ENCODE measurements around the gene TRIO. TPM values are rescaled to one million over a fixed set of nuclear protein-coding genes. Genes with fewer than 3 reads are reported as not detected.

Gene TRIO
- total and polyA plus RNA-seq, 2 donors (not counting 1 experiment from before 2014, with no cell fraction given) = 134 to 281 TPM

GRCh38 chr5:14151416-14151815, 8.3 kb downstream of the TRIO start:
- no peak overlapping the region for H3K4me3 ChIP-seq (replicated peaks in 1 of 4; ENCODE audit: control extremely low read depth in 1 of 4, insufficient read depth in 1 of 4, low read depth in 3 of 4, low read length in 4 of 4)
- no peaks in the 10 kb centered on the region for H3K27me3 ChIP-seq (ENCODE audit: control insufficient read depth, insufficient read depth, low read length)
- no peak overlapping the region for H3K27ac ChIP-seq (ENCODE audit: insufficient read depth, low read length)
- DNase-seq (ENCODE audit: low read depth in 2 of 2) = no peak
- no peak overlapping the region for H3K9ac ChIP-seq (ENCODE audit: insufficient read depth, low read length)
- TF ChIP-seq CTCF (conservative IDR thresholded peaks at IDR 0.05 in 1 of 2, IDR thresholded peaks at IDR 0.05 in 1 of 2; ENCODE audit: low read depth in 1 of 2, low read length in 2 of 2) (no peak), EZH2 (IDR thresholded peaks at IDR 0.05; ENCODE audit: low read length, missing control alignments) (no peak)
- peaks cover 98% of the 10 kb centered on the region for H3K79me2 ChIP-seq (ENCODE audit: control insufficient read depth, insufficient read depth, low read length)
- no peaks in the 10 kb centered on the region for H3K9me3 ChIP-seq (ENCODE audit: control insufficient read depth, insufficient read depth, low read depth, low read length)
- no peak overlapping the region for H2AFZ ChIP-seq (ENCODE audit: low read length)
- H4K20me1 ChIP-seq (ENCODE audit: control insufficient read depth, extremely low read depth, insufficient read depth, low read length) = peaks cover 5% of the 10 kb centered on the region
- H3K4me2 ChIP-seq (ENCODE audit: extremely low read depth, insufficient read depth, low read length) = no peak overlapping the region
- peaks cover 9% of the 10 kb centered on the region for H3K36me3 ChIP-seq (ENCODE audit: control insufficient read depth, insufficient read depth, low read length)
- H3K4me1 ChIP-seq (ENCODE audit: control insufficient read depth, extremely low read depth, insufficient read depth, low read length) = peaks cover 47% of the 10 kb centered on the region

GRCh38 chr5:14153071-14153864, 10.1 kb downstream of the TRIO start:
- H2AFZ ChIP-seq (ENCODE audit: low read length) = no peak overlapping the region
- H3K9me3 ChIP-seq (ENCODE audit: control insufficient read depth, insufficient read depth, low read depth, low read length) = no peaks in the 10 kb centered on the region
- H3K9ac ChIP-seq (ENCODE audit: insufficient read depth, low read length) = no peak overlapping the region
- peak overlapping the region; percentile 91 for H3K4me2 ChIP-seq (ENCODE audit: extremely low read depth, insufficient read depth, low read length)
- H3K27me3 ChIP-seq (ENCODE audit: control insufficient read depth, insufficient read depth, low read length) = no peaks in the 10 kb centered on the region
- H3K79me2 ChIP-seq (ENCODE audit: control insufficient read depth, insufficient read depth, low read length) = peaks cover 92% of the 10 kb centered on the region
- peak overlapping the region in 1 of 4 experiments; percentile 41 for H3K4me3 ChIP-seq (replicated peaks in 1 of 4; ENCODE audit: control extremely low read depth in 1 of 4, insufficient read depth in 1 of 4, low read depth in 3 of 4, low read length in 4 of 4)
- H4K20me1 ChIP-seq (ENCODE audit: control insufficient read depth, extremely low read depth, insufficient read depth, low read length) = peaks cover 5% of the 10 kb centered on the region
- no peak for DNase-seq (ENCODE audit: low read depth in 2 of 2)
- peak overlapping the region; percentile 88 for H3K27ac ChIP-seq (ENCODE audit: insufficient read depth, low read length)
- TF ChIP-seq EZH2 (IDR thresholded peaks at IDR 0.05; ENCODE audit: low read length, missing control alignments) = no peak
- no peak for TF ChIP-seq CTCF (conservative IDR thresholded peaks at IDR 0.05 in 1 of 2, IDR thresholded peaks at IDR 0.05 in 1 of 2; ENCODE audit: low read depth in 1 of 2, low read length in 2 of 2)
- H3K36me3 ChIP-seq (ENCODE audit: control insufficient read depth, insufficient read depth, low read length) = peaks cover 7% of the 10 kb centered on the region
- H3K4me1 ChIP-seq (ENCODE audit: control insufficient read depth, extremely low read depth, insufficient read depth, low read length) = peaks cover 54% of the 10 kb centered on the region

- Histone ChIP-seq H3K27ac (ENCODE audit: insufficient read depth, low read length) (peak overlapping the region; percentile 88), H3K9ac (ENCODE audit: insufficient read depth, low read length) (peak overlapping the region; percentile 45), H3K79me2 (ENCODE audit: control insufficient read depth, insufficient read depth, low read length) (peaks cover 92% of the 10 kb centered on the region), H3K36me3 (ENCODE audit: control insufficient read depth, insufficient read depth, low read length) (peaks cover under 1% of the 10 kb centered on the region), H3K4me2 (ENCODE audit: extremely low read depth, insufficient read depth, low read length) (peak overlapping the region; percentile 91), H3K4me3 (replicated peaks in 1 of 4; ENCODE audit: control extremely low read depth in 1 of 4, insufficient read depth in 1 of 4, low read depth in 3 of 4, low read length in 4 of 4) (peak overlapping the region; percentile 15 to 41 (median 20)), H2AFZ (ENCODE audit: low read length) (no peak overlapping the region), H4K20me1 (ENCODE audit: control insufficient read depth, extremely low read depth, insufficient read depth, low read length) (peaks cover 4% of the 10 kb centered on the region), H3K9me3 (ENCODE audit: control insufficient read depth, insufficient read depth, low read depth, low read length) (no peaks in the 10 kb centered on the region), H3K27me3 (ENCODE audit: control insufficient read depth, insufficient read depth, low read length) (no peaks in the 10 kb centered on the region), H3K4me1 (ENCODE audit: control insufficient read depth, extremely low read depth, insufficient read depth, low read length) (peaks cover 50% of the 10 kb centered on the region)
- DNase-seq (ENCODE audit: low read depth in 2 of 2) = peak; percentile 85 to 91
- TF ChIP-seq CTCF (conservative IDR thresholded peaks at IDR 0.05 in 1 of 2, IDR thresholded peaks at IDR 0.05 in 1 of 2; ENCODE audit: low read depth in 1 of 2, low read length in 2 of 2) (no peak), EZH2 (IDR thresholded peaks at IDR 0.05; ENCODE audit: low read length, missing control alignments) (no peak)
These were observed 11.0 kb downstream of the TRIO start for GRCh38 chr5:14153932-14154731.
